Measurements from ENCODE around the gene TLX1.

TLX1 gene

GRCh38 chr10:101130984-101131961 lies at the start of gene TLX1:
Gene TLX1 (plus strand): TSS chr10:101131300. CDS start chr10:101131542, 242 bp downstream.
- DNase-seq (ENCODE audit: low spot score) = no peak

DNA sequence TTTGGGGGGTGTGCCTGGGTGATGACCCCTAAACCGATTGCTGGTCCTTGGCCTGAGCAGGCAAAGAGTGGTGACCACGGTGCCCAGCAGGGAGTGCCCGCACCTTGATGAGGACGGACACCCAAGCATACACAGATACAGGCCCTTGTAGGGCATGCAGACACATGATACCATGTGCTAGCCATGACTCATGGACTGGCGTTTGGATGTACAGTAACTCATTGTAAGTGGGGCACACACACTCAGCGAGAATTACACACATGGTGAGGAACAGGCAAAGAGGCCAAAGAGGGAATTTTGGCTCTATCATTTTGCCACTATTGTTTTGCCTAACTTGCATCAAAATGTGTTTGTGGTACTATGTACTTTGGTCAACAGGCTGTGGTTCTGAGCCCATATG lies 45.3 kb upstream of the TLX1 start:
- DNase-seq (ENCODE audit: low spot score) = no peak

- no peak for DNase-seq (ENCODE audit: low spot score)
These were observed 43.7 kb upstream of the TLX1 start for GRCh38 chr10:101087376-101087775.

- no peak for DNase-seq (ENCODE audit: low spot score)
These were observed 43.1 kb upstream of the TLX1 start for GRCh38 chr10:101087965-101088364.

DNA sequence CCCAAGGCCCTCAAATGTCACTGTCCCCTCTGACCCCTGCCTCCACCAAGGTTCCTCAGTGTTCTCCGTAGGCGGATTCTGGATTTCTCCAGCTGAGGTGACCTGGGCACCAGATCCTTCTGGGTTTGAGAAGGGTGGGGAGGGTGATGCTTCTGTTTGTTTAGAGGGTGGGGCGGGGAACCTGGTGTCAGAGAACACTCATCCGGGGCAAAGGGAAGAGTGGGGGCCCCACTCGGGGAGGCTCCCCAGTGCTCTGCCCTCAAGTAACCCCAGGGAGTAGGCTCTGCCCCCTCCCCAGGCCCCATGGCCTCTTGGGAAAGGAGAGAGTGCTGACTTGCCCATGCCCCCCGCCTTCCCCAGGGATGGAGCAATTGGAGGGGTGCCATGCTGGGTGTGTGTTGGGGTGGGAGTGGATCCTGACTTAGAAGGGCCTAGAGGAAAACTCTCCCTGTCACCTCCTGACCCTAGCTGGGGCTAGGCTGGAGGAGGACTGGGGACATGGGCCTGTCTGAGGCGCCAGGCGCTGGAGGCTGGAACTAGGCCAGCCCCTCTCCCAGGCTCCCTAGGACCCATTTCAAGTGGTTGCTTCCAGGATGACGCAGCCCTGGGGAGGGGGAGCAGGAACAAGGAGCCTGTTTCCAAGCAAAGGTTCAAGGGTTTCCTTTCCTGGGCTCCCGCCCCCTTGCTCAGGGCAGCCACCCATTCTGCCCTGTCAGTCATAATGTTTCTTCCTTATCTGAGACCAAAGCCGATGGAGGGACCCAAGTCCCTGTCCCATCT lies 41.4 kb upstream of the TLX1 start:
- DNase-seq (ENCODE audit: low spot score) = no peak

- no peak for DNase-seq (ENCODE audit: low spot score)
These were observed 40.5 kb upstream of the TLX1 start for GRCh38 chr10:101090597-101090996.

GRCh38 chr10:101091546-101092290 lies 39.4 kb upstream of the TLX1 start:
- peak; percentile 53 for DNase-seq (ENCODE audit: low spot score)

GRCh38 chr10:101092881-101093354 lies 38.2 kb upstream of the TLX1 start:
- no peak for DNase-seq (ENCODE audit: low spot score)

- DNase-seq (ENCODE audit: low spot score) = no peak
These were observed 36.8 kb upstream of the TLX1 start for GRCh38 chr10:101094121-101094879.

GRCh38 chr10:101095004-101095403 lies 36.1 kb upstream of the TLX1 start:
- DNase-seq (ENCODE audit: low spot score) = no peak

GRCh38 chr10:101095550-101096213 lies 35.4 kb upstream of the TLX1 start:
- peak; percentile 75 for DNase-seq (ENCODE audit: low spot score)

GRCh38 chr10:101096378-101096777 lies 34.7 kb upstream of the TLX1 start:
- DNase-seq (ENCODE audit: low spot score) = no peak

DNA sequence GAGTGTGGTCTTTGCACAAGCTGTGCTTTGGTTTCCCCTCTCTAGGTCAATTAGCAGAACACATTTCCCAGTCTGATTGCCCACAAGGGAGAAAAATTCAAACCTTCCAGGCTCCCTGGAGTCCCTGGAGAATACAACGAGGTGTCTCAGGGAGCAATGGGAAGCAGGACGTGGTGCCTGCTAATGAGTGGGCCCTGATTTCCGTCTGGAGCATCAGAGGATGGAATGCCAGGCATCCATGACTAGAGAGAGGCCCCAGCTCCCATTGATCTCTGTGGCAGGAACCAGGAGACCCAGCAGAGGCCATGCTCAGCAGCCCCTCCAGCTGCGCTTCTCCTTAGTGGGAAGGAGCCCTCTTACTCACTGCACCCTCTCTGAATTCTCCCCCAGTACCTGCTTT lies 33.2 kb upstream of the TLX1 start:
- DNase-seq (ENCODE audit: low spot score) = no peak

- DNase-seq (ENCODE audit: low spot score) = no peak
These were observed 31.2 kb upstream of the TLX1 start for GRCh38 chr10:101099901-101100300.

DNA sequence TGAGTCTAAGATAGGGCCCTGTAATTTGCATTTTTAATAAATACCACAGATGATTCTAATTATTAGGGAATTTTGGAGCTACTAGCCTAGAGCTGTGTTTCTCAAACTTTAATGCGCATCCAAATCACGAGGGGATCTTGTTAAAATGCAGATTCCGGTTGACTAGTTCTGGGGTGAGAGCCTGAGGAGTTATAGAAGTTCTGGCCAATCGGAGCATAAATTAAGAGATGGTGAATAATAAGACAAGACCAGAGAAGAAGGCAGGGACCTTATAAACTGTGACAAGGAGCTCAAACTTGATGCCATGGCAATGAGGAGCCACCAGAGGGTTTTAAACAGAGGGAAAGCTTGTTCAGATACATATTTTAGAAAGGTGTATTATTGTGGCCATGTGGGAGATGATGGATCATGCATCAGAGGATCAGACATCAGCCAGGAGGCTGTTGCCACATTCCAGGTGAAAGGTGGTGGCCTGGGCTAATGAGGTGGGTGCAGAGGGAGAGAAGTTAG lies 29.7 kb upstream of the TLX1 start:
- DNase-seq (ENCODE audit: low spot score) = no peak

- no peak for DNase-seq (ENCODE audit: low spot score)
These were observed 27.7 kb upstream of the TLX1 start for GRCh38 chr10:101103430-101103829.

- DNase-seq (ENCODE audit: low spot score) = no peak
These were observed 24.7 kb upstream of the TLX1 start for GRCh38 chr10:101106351-101106750.

GRCh38 chr10:101107771-101108170 lies 23.3 kb upstream of the TLX1 start:
- no peak for DNase-seq (ENCODE audit: low spot score)

DNA sequence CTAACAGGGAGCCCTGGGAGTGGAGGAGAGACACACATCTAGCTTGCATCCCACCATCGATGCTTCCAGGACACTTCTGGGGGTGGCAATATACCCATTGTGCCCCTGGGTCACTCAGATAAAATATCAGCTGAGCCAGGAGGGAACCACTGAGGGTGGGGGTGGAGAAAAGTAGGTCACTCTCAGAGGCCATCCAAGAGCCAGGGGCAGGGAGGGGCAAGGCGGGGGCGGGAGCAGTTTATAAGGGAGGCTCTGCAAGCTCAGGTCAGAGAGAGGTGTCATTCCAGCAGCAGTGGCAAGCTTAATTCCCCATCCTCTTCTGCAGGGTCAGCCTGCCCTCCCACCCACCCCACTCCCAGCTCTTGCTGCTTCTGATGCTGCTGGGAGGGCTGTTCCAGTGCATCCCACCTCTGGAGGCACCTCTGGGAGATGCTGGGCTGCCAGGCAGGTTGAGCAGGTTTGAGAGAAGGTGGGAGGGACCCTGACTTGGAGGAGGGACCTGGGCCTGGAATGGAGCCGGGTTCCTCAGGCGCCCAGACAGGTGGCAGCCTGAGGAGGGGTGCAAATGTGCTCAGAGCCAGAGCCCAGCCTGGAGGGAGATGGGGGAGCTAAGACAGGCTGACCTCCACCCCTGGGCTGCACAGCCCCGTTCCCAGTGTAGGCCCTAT lies 20.1 kb upstream of the TLX1 start:
- no peak for DNase-seq (ENCODE audit: low spot score)

- no peak for DNase-seq (ENCODE audit: low spot score)
These were observed 19.6 kb upstream of the TLX1 start for GRCh38 chr10:101111547-101111946.

All from hepatic stellate cell (primary cell).